ENCODE measurements around the gene NAPSA. TPM values are rescaled to one million over a fixed set of nuclear protein-coding genes. Genes with fewer than 3 reads are reported as not detected.

Gene NAPSA
- total and polyA plus RNA-seq, 10 of the 15 experiments (the other 5 are each of a cell fraction or from before 2014, with no cell fraction given), result 6.7 to 45.4 (median 17.1) TPM

- TF ChIP-seq ZBTB40 (IDR thresholded peaks at IDR 0.05; ENCODE audit: borderline replicate concordance), result peak; percentile 57; the same call in 1 of the 2 replicates
- peak in 1 of 2 experiments; percentile 33; a peak in 1 of 3 replicates for TF ChIP-seq EGR1 (IDR thresholded peaks at IDR 0.05; ENCODE audit: borderline replicate concordance in 1 of 2, low read depth in 2 of 2, low read length in 2 of 2)
- TF ChIP-seq CHD2 (IDR thresholded peaks at IDR 0.05; ENCODE audit: borderline replicate concordance, low read depth, low read length), result peak; percentile 55; the same call in 1 of the 2 replicates
- peak; percentile 94 for TF ChIP-seq TCF12 (IDR thresholded peaks at IDR 0.05; ENCODE audit: low read depth, low read length)
- no peak for TF ChIP-seq EZH2 (IDR thresholded peaks at IDR 0.05; ENCODE audit: borderline replicate concordance, control insufficient read depth, low read depth, low read length)
- TF ChIP-seq CBX5 (IDR thresholded peaks at IDR 0.05; ENCODE audit: low read depth), result peak; percentile 74; the same call in 1 of the 2 replicates
- TF ChIP-seq TCF7 (IDR thresholded peaks at IDR 0.05; ENCODE audit: borderline replicate concordance), result no peak
- TF ChIP-seq POLR2AphosphoS5 (IDR thresholded peaks at IDR 0.05; ENCODE audit: low read length), result peak; percentile 97
- peak; percentile 66; the same call in 1 of the 2 replicates for TF ChIP-seq BACH1 (IDR thresholded peaks at IDR 0.05; ENCODE audit: borderline replicate concordance)
- peak; percentile 49; the same call in 1 of the 2 replicates for TF ChIP-seq MEF2A (IDR thresholded peaks at IDR 0.05; ENCODE audit: insufficient read depth, low read depth, low read length)
- TF ChIP-seq TAF1 (IDR thresholded peaks at IDR 0.05; ENCODE audit: borderline replicate concordance, low read depth, low read length), result peak; percentile 86
- no peak for TF ChIP-seq HDAC6 (IDR thresholded peaks at IDR 0.05; ENCODE audit: unreplicated experiment)
- TF ChIP-seq NKRF (conservative IDR thresholded peaks at IDR 0.05), result peak; percentile 76; the same call in 1 of the 2 replicates
- peak; percentile 77 for TF ChIP-seq FOXM1 (IDR thresholded peaks at IDR 0.05; ENCODE audit: low read depth, low read length)
- TF ChIP-seq PBX3 (IDR thresholded peaks at IDR 0.05; ENCODE audit: insufficient replicate concordance, low read depth, low read length), result no peak
- no peak; the same call in 1 of the 2 replicates for TF ChIP-seq RB1 (IDR thresholded peaks at IDR 0.05; ENCODE audit: borderline replicate concordance)
- TF ChIP-seq JUNB (IDR thresholded peaks at IDR 0.05), result peak; percentile 35; the same call in 1 of the 2 replicates
- TF ChIP-seq POLR2AphosphoS2 (IDR thresholded peaks at IDR 0.05; ENCODE audit: low read depth, low read length), result 0 out of 2 replicates have a peak, but pooled peaks have one; percentile 71
- peak; percentile 99 for TF ChIP-seq RUNX3 (IDR thresholded peaks at IDR 0.05; ENCODE audit: low read length)
- TF ChIP-seq MEF2B (IDR thresholded peaks at IDR 0.05; ENCODE audit: partially characterized antibody, poor library complexity, severe bottlenecking), result peak; percentile 82
- peak; percentile 99 for TF ChIP-seq DPF2 (IDR thresholded peaks at IDR 0.05)
Observed at GRCh38 chr19:50344661-50345318, 20.6 kb downstream of the NAPSA start (continued).

Data from GM12878 (cell line).